ENCODE results near the gene GPD1.
"Not testable (repeated sequence)": the region's sequence is repeated elsewhere in the genome, so short reads cannot be mapped to it uniquely, and the experiment has no call there.

The GPD1 gene

GRCh38 chr12:50074936-50075807 lies 28.6 kb upstream of the GPD1 start:
- DNase-seq: no peak

- DNase-seq: no peak
These were observed 28.0 kb upstream of the GPD1 start for GRCh38 chr12:50075808-50076170.

GRCh38 chr12:50077099-50077498 lies 26.7 kb upstream of the GPD1 start:
- DNase-seq: no peak

- DNase-seq: no peak
These were observed 25.5 kb upstream of the GPD1 start for GRCh38 chr12:50078281-50078680.

GRCh38 chr12:50079771-50080170 lies 24.0 kb upstream of the GPD1 start:
- no peak for DNase-seq

GRCh38 chr12:50081096-50081808 lies 22.6 kb upstream of the GPD1 start:
- DNase-seq: no peak

- no peak for DNase-seq
These were observed 21.2 kb upstream of the GPD1 start for GRCh38 chr12:50082644-50083043.

- no peak for DNase-seq
These were observed 20.5 kb upstream of the GPD1 start for GRCh38 chr12:50083301-50083700.

- not testable (repeated sequence) for DNase-seq
These were observed 19.4 kb upstream of the GPD1 start for GRCh38 chr12:50084409-50084774.

GRCh38 chr12:50084775-50085614 lies 18.8 kb upstream of the GPD1 start, which contains the start of gene SMARCD1:
TSS of gene SMARCD1 (plus strand) at chr12:50085342. CDS start at chr12:50085370, 28 bp downstream.
- no peak for DNase-seq

- no peak for DNase-seq
These were observed 18.2 kb upstream of the GPD1 start for GRCh38 chr12:50085615-50086072.

- DNase-seq: no peak
These were observed 17.7 kb upstream of the GPD1 start for GRCh38 chr12:50086148-50086547.

GRCh38 chr12:50087151-50087550 lies 16.7 kb upstream of the GPD1 start:
- DNase-seq: no peak

GRCh38 chr12:50087995-50088394 lies 15.8 kb upstream of the GPD1 start:
- DNase-seq: no peak

GRCh38 chr12:50088577-50089335 lies 15.1 kb upstream of the GPD1 start:
- DNase-seq: no peak

GRCh38 chr12:50089730-50090129 lies 14.1 kb upstream of the GPD1 start:
- DNase-seq: no peak

- DNase-seq: no peak
These were observed 13.4 kb upstream of the GPD1 start for GRCh38 chr12:50090391-50090790.

- no peak for DNase-seq
These were observed 5.9 kb upstream of the GPD1 start for GRCh38 chr12:50097952-50098351.

- no peak for DNase-seq
These were observed 4.4 kb upstream of the GPD1 start for GRCh38 chr12:50099302-50100008.

- no peak for DNase-seq
These were observed 3.2 kb upstream of the GPD1 start for GRCh38 chr12:50100561-50100960.

GRCh38 chr12:50101663-50102062 lies 2.1 kb upstream of the GPD1 start:
- no peak for DNase-seq

- DNase-seq: no peak
These were observed 1.7 kb upstream of the GPD1 start for GRCh38 chr12:50102131-50102531.

Data from cortex of kidney (tissue), 1 donor.